ENCODE measurements around the gene GRM3.

DNA sequence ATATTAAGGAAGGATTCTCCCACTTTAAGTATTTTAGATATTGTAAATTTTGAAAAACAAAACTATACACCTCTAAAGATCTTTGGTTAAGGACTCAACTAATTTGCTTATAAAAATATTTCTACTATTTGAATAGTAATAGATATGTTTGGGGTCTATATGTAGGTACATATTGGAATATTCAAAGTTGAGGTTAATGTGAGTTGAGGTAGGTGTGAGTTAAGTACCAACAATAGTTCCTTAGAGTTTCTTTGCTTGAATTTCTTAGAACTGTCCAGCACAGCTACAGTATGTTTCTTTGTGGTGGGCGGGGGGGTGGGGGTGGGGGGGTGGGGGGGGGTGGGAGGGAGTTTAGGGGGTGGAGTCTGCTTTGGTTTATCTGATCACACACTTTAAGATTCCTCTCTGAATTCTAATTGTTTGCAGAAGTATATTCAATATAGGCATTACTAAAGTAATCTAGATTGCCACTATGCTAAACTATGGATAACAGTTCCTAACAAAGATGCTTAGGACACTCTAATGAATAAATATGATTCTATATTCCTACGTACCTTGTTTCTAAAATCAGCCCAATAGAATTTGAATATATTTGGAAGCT is 2.1 kb downstream of the GRM3 start:
- TF ChIP-seq GATA2 (IDR thresholded peaks at IDR 0.05; ENCODE audit: insufficient read depth, insufficient read length, low read depth, low read length) (no peak), POLR2AphosphoS5 (IDR thresholded peaks at IDR 0.05; ENCODE audit: insufficient read depth, low read depth, low read length) (no peak), CTCF (IDR thresholded peaks at IDR 0.05; ENCODE audit: extremely low read depth in 1 of 2, insufficient read depth in 1 of 2, low read depth in 1 of 2, low read length in 2 of 2) (no peak), MAX (IDR thresholded peaks at IDR 0.05; ENCODE audit: insufficient read depth, insufficient read length) (no peak)
